Gastrocnemius medialis (tissue), 4 donors: ENCODE measurements around the gene ZFC3H1.

ENCODE experiments used
- CTCF ChIP-seq, 5 experiments: fragments of 450-650 bp in 3 of 5; fragments of 200-600 bp in 2 of 5; sonication (generic) in 2 of 5; IDR thresholded peaks in 4 of 5; conservative IDR thresholded peaks in 1 of 5; 1 replicate in 4 of 5; 2 replicates in 1 of 5; pipeline ENCODE4 v1.5.1; 2016 to 2019; ENCODE audit warnings: antibody characterized with exemption in 5 of 5, mild to moderate bottlenecking in 3 of 5, moderate library complexity in 3 of 5
- POLR2A ChIP-seq, 2 donors: fragments of 450-650 bp; IDR thresholded peaks; one replicate each; pipeline ENCODE4 v1.6.1; 2017; ENCODE audit warnings: antibody characterized with exemption in 2 of 2, mild to moderate bottlenecking in 2 of 2, moderate library complexity in 2 of 2

GRCh38 chr12:71638499-71638898 lies 25.1 kb downstream of the ZFC3H1 start:
- TF ChIP-seq POLR2A (IDR thresholded peaks at IDR 0.05) (no peak), CTCF (IDR thresholded peaks at IDR 0.05 in 4 of 5, conservative IDR thresholded peaks at IDR 0.05 in 1 of 5) (no peak)
